ENCODE measurements around the gene SMO. TPM values are rescaled to one million over a fixed set of nuclear protein-coding genes. Genes with fewer than 3 reads are reported as not detected.

SMO gene
- total RNA-seq, 3 donors from 2014 or later, result 0.11 to 0.25 (median 0.18) TPM

DNA sequence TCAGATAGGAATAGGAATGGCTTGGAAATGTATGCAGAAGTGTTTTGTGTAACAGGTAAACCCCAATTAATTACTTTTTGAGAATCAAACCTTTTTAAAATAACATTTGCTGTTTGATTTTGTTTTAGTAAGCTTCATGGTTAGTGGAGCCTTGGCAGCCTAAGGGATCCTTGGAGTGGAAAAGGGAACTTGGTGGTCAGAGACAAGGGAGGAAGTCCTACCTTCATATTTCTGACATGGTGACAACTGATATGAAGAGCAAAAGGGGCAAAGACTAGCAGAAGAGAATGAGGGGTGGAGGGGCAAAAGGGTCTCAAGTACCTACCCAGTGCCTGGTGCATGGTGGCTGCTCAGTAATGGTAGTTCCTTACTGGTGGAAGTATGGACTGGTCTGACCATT is 68.7 kb downstream of the SMO start:
- Mint-ChIP-seq H3K4me1 (ENCODE audit: low read depth) (peaks cover 19% of the 10 kb centered on the region), H3K36me3 (ENCODE audit: insufficient read depth) (no peaks in the 10 kb centered on the region), H3K9me3 (no peaks in the 10 kb centered on the region), H3K27me3 (ENCODE audit: low read depth) (no peaks in the 10 kb centered on the region), H3K4me3 (no peak overlapping the region)
- DNase-seq, result no peak
- ATAC-seq, result no peak

DNA sequence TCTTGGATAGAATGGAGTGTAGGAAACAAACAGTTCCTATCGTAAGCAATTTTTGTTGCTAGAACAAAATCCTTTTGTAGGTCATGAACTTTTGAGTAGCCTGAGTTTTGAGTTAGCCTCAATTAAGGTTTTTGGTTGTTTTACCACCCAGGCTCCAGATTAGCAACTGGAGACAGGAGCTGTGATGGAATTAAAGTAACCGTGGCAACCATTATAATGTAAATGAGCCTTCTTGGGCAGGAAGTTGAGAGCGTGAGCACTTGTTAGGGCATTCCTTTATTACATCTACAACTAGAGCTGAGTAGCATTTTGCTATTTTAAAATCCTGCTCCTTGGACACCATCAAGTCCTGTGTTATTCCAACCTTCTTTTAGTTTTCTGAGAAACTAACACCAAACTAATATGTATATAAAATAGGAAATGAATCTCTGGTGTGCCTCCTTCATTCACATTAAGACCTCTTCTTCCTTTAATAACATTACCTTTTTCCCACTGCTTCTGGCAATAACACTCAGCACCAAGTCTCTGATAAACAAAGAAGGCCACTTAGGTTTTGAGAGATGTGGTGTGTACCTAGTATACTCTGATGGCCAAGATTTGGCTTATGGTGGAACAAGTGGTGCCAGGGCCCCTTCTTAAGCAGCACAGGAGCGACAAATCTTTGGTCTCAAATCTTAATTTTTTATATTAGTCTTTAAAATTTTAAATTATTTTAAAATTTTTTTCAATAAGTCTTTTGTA is 70.4 kb downstream of the SMO start:
- H3K4me1 Mint-ChIP-seq (ENCODE audit: low read depth), result peaks cover 25% of the 10 kb centered on the region

DNA sequence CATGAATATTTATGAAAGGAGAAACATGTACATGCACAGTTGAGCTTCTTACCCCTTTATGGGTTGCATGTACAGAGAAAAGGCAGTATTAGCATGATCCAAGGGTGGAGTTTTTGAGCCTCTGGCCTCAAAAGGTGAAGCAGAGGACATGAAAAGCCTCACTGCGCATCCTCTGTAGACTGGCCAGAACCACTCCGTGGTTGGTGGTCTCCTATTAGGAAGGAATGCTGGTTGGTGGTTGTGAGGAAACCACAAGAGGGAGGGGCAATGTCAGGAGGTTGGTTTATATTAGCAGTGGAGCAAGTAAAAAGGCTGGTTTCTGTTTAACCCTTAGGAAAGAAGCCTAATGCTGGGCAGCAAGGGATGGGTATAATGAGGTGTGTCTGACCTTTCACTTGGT is 73.9 kb downstream of the SMO start:
- Mint-ChIP-seq H3K4me1 (ENCODE audit: low read depth) (peaks cover 25% of the 10 kb centered on the region), H3K9me3 (no peaks in the 10 kb centered on the region), H3K36me3 (ENCODE audit: insufficient read depth) (no peaks in the 10 kb centered on the region), H3K27me3 (ENCODE audit: low read depth) (no peaks in the 10 kb centered on the region), H3K4me3 (no peak overlapping the region)
- DNase-seq (no peak), ATAC-seq (no peak)

More for the DNA sequence above, 70.4 kb downstream of the SMO start:
- DNase-seq, result no peak
- Mint-ChIP-seq H3K4me3 (peak overlapping the region; percentile 25), H3K9me3 (no peaks in the 10 kb centered on the region), H3K27me3 (ENCODE audit: low read depth) (no peaks in the 10 kb centered on the region), H3K36me3 (ENCODE audit: insufficient read depth) (no peaks in the 10 kb centered on the region)
- ATAC-seq, result no peak

Other genes with a start within 250 kb of the SMO start
- 10 to 100 TPM; 71.4 to 73.9 (median 72.0) TPM for gene TNPO3, start 133.5 kb upstream of the SMO start, total RNA-seq
- gene TSPAN33, start 43.9 kb upstream of the SMO start, total RNA-seq, result 10 to 100 TPM in 1 of 3 donors, 1 to 10 TPM in 2; 6.2 to 10.6 (median 9.4) TPM
- gene AHCYL2, start 36.4 kb downstream of the SMO start, total RNA-seq, result 1 to 10 TPM; 6.0 to 7.2 (median 6.5) TPM
- 10 to 100 TPM; 51.6 to 64.1 (median 56.1) TPM for gene STRIP2, start 245.8 kb downstream of the SMO start, total RNA-seq